HEK293 (cell line): Measurements from ENCODE around the gene OSBP2.

ENCODE experiments used
- SETDB1 ChIP-seq: IDR thresholded peaks from one replicate; pipeline ENCODE4 v1.6.1; 2017; ENCODE audit warnings: mild to moderate bottlenecking, low read length, moderate library complexity, mixed read lengths; ENCODE audit not compliant: insufficient read length
- TCF7L2 ChIP-seq: IDR thresholded peaks from 2 replicates; pipeline ENCODE4 v1.6.1; 2011; ENCODE audit warnings: low read depth, mild to moderate bottlenecking, inconsistent platforms, low read length, moderate library complexity, borderline replicate concordance
- TF ChIP-seq, protein P1 (sequence below): fragments of 450-650 bp; formaldehyde crosslinking; IDR thresholded peaks from 2 replicates; pipeline ENCODE4 v1.5.1; 2016; ENCODE audit warnings: missing biosample characterization, missing genetic modification characterization

DNA sequence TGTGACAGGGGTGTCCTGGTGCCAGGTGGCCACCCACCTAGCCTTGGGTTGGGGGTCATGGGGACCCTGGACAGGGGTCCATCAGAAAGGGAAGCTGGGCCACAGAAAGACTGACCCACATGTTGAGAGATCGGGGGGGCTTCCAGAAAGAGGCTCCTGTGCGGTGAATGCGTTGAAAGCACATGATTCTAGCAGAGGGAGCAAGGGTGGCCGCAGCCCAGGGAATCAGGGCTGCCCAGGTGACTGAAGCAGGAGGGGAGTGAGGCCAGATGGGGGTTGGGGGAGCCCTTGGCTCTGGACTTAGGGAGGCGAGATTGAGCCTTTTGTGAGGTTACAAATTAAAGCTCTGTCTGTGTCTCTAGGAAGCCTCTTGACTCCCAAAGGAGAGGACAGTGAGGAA is 193.2 kb downstream of the OSBP2 start:
- TF ChIP-seq SETDB1 (no peak), TCF7L2 (no peak)
- TF ChIP-seq, protein P1, sequence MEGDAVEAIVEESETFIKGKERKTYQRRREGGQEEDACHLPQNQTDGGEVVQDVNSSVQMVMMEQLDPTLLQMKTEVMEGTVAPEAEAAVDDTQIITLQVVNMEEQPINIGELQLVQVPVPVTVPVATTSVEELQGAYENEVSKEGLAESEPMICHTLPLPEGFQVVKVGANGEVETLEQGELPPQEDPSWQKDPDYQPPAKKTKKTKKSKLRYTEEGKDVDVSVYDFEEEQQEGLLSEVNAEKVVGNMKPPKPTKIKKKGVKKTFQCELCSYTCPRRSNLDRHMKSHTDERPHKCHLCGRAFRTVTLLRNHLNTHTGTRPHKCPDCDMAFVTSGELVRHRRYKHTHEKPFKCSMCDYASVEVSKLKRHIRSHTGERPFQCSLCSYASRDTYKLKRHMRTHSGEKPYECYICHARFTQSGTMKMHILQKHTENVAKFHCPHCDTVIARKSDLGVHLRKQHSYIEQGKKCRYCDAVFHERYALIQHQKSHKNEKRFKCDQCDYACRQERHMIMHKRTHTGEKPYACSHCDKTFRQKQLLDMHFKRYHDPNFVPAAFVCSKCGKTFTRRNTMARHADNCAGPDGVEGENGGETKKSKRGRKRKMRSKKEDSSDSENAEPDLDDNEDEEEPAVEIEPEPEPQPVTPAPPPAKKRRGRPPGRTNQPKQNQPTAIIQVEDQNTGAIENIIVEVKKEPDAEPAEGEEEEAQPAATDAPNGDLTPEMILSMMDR (tag by site-specific recombination) = no peak
